Uterus (tissue), 2 donors: ENCODE measurements around the gene SOWAHA.

ENCODE experiments used
- CTCF ChIP-seq, 4 experiments: fragments of 200-600 bp in 2 of 4; fragments of 450-650 bp in 2 of 4; sonication (generic) in 2 of 4; IDR thresholded peaks; one replicate each; pipeline ENCODE4 v1.5.1; 2016 to 2019; ENCODE audit warnings: antibody characterized with exemption in 4 of 4, mild to moderate bottlenecking in 2 of 4, moderate library complexity in 1 of 4
- POLR2A ChIP-seq, 2 donors: fragments of 450-650 bp; IDR thresholded peaks; one replicate each; pipeline ENCODE4 v1.6.1; 2016; ENCODE audit warnings: antibody characterized with exemption in 2 of 2, mild to moderate bottlenecking in 1 of 2, moderate library complexity in 1 of 2

DNA sequence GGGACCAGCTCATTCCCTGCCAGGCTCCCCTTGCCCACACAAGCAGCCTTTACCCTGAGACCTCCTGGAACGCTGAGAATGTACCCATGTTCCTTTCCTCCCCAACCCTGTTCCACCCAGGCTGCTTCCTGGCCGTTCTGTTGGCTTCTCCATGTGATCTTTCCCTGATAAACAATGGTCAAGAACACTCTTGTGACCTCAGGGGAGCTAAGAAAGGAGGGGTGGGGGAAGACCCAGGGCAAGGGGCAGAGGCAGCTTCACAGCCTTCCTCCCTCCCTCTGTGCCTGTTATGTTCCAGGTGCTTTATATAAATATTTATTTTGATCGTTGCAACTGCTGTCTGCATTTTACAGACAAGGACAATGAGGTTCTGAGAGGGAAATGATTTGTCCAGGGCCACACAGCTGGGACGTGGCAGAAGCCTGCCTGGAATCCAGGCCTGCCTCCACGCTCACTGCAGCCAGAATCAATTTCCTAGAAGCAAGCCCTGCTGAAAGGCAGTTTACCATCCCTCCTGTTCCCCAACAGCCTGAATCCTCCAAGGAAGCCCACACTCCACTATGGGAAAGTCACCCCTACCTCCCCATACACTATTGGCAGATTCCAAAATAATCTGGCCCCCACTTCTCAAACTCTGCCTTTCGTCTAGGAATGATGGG lies 13.5 kb downstream of the SOWAHA start:
- TF ChIP-seq CTCF (IDR thresholded peaks at IDR 0.05) (no peak), POLR2A (IDR thresholded peaks at IDR 0.05) (no peak)
